NOMO-1 treated with dmso at 0.1 percent for 144 hours (cell line): ENCODE measurements around the gene ZBTB38.

Experiments used
- DNase-seq: peaks from one replicate; lab custom pipeline; 2025; ENCODE audit not compliant: unreplicated experiment; lab: John Stamatoyannopoulos, UW

Gene ZBTB38, protein sequence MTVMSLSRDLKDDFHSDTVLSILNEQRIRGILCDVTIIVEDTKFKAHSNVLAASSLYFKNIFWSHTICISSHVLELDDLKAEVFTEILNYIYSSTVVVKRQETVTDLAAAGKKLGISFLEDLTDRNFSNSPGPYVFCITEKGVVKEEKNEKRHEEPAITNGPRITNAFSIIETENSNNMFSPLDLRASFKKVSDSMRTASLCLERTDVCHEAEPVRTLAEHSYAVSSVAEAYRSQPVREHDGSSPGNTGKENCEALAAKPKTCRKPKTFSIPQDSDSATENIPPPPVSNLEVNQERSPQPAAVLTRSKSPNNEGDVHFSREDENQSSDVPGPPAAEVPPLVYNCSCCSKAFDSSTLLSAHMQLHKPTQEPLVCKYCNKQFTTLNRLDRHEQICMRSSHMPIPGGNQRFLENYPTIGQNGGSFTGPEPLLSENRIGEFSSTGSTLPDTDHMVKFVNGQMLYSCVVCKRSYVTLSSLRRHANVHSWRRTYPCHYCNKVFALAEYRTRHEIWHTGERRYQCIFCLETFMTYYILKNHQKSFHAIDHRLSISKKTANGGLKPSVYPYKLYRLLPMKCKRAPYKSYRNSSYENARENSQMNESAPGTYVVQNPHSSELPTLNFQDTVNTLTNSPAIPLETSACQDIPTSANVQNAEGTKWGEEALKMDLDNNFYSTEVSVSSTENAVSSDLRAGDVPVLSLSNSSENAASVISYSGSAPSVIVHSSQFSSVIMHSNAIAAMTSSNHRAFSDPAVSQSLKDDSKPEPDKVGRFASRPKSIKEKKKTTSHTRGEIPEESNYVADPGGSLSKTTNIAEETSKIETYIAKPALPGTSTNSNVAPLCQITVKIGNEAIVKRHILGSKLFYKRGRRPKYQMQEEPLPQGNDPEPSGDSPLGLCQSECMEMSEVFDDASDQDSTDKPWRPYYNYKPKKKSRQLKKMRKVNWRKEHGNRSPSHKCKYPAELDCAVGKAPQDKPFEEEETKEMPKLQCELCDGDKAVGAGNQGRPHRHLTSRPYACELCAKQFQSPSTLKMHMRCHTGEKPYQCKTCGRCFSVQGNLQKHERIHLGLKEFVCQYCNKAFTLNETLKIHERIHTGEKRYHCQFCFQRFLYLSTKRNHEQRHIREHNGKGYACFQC (N-terminal part only)

DNA sequence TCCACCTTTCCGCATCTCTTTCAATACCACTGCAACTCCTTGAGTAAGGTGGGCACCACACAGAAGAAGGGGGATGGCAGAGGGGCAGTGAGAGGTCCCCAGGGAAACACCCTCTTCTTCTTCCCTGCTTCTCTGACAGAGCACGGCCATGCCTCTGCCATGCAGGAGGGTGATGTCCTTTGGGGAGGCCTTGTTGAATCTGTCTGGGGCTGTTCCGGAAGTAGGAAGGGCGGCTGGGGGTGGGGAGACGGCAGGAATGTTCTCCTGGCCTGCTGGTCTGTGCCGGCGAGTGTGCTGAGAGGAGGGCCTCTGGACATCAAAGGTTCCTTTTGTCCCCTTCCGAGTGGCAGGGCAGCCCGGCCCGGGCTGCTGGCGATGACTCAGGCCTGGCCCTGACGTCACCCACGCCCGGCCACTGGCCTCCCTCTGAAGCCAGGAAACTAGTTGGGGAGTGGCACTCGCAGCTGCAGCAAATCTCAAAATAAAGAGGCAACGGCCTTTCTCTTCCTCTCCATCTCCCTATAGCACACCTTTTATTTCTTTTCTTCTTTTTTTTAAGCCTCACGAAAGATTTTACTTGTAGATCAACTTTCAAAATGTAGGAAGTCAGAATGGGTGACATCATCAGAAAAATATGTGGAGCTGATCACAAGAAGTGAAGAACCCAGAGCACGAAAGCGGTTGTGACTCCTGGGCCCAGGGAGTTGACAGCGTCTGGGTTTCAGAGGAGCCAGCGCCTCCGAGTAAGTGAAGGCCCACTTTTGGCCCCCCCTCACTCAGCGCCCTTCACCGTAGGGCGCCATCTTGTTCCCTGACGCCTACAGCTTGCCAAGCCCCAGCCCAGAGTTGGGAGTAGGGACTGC, at the start of gene ZBTB38:
TSS of gene ZBTB38 (plus strand) at position 443 of the 863 bp plus-strand sequence. CDS start 73,885 bp downstream, outside the sequence.
- peak; percentile 80 for DNase-seq

GRCh38 chr3:141320399-141321108, 47.8 kb upstream of the ZBTB38 start:
- no peak for DNase-seq

DNA sequence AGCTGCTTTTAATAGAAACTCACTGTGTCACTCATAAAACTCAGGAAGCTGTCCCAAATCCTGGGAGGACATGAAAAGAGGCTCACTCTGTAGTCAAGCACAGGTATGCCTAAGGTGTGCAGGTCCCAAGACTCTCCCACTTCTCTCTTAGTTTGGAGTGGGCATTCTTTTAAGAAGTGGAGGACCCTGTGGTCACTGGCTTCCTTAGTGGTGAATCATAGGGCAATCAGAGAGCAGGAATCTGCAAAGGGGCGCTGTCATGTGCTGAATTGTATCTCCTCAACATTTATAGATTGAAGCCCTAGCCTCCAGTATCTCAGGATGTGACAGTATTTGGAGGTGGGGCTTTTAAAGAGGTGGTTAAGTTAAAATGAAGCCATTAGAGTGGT, 47.2 kb upstream of the ZBTB38 start:
- no peak for DNase-seq

DNA sequence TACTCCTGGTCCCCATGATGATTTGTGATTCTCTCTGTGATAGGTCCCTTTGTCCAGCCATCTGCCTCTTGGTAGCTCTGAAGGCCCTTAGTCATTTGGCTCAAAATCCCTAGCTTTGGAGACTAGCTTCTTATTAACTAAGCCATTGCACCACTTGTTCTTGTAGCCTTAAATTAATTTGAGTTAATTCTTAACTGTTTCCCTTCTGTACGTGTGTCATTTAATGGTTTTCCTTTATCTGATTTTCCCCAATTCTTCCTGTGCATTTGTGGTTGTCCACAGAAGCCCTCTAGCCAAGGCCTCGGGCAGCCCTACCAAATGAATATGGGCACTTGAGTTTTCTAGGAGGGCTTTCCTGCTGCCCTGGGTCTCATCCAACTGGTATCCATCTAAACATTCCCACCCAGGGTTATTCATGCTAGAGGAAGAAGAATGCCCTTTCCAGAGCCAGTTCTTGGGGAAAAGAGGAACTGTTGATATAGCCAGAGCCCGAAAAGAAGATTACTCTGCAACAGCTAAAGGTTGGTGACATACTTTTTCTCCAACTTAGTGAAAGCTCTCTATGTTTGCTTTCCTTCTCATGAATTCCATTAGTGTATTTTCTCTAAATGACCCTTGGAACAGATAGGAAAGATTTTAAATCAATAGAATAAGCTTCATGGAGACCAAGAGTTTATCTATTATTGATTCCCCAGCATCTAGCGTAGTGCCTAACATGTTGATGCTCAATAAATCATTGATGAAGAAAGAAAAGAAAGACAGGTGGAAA, 44.2 kb upstream of the ZBTB38 start:
- no peak for DNase-seq

- no peak for DNase-seq
Observed at GRCh38 chr3:141326123-141326522, 42.2 kb upstream of the ZBTB38 start.

DNA sequence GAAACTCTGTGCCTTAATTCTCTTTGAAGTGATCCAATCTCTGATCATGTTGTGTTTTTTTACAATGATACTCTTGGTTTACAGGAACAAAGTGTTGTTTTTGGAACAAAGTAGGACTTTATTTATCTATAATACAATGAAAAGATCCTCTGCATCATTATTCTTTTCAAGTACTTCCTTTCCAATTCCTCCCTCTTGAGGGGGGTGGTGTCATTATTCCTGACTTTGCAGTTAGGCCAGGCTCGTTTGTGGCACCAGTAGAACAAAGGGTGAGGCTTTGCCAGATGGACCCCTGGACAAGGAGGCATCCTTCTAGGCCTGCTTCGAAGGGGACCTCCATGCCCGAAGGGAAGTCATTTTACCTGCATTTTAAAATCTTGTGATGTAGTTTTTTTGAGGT, 41.7 kb upstream of the ZBTB38 start:
- no peak for DNase-seq

- no peak for DNase-seq
Observed at GRCh38 chr3:141328286-141329166, 39.8 kb upstream of the ZBTB38 start.

DNA sequence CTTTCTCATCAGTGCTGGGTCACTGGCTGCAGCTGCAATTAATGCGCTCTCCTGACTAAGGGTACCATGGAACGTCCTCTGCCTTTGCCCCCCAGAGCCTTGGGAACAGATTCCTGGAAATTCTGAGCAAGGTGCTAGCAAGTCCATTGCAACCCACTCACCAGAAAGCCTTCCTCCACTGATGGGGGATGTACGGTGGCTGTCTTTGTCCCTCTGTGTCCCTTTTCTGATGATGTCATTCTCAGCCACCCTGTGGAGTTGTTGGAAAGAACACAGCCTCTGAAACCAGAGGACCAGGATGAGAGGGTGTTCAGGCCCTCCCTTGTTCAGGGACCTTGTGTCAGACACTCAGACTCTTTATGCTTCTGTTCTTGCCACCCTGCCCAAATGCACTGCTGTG, 38.1 kb upstream of the ZBTB38 start:
- DNase-seq = no peak

- no peak for DNase-seq
Observed at GRCh38 chr3:141330718-141331376, 37.5 kb upstream of the ZBTB38 start.

- DNase-seq = no peak
Observed at GRCh38 chr3:141331377-141332318, 36.7 kb upstream of the ZBTB38 start.

- DNase-seq = no peak
Observed at GRCh38 chr3:141332416-141332815, 35.9 kb upstream of the ZBTB38 start.

DNA sequence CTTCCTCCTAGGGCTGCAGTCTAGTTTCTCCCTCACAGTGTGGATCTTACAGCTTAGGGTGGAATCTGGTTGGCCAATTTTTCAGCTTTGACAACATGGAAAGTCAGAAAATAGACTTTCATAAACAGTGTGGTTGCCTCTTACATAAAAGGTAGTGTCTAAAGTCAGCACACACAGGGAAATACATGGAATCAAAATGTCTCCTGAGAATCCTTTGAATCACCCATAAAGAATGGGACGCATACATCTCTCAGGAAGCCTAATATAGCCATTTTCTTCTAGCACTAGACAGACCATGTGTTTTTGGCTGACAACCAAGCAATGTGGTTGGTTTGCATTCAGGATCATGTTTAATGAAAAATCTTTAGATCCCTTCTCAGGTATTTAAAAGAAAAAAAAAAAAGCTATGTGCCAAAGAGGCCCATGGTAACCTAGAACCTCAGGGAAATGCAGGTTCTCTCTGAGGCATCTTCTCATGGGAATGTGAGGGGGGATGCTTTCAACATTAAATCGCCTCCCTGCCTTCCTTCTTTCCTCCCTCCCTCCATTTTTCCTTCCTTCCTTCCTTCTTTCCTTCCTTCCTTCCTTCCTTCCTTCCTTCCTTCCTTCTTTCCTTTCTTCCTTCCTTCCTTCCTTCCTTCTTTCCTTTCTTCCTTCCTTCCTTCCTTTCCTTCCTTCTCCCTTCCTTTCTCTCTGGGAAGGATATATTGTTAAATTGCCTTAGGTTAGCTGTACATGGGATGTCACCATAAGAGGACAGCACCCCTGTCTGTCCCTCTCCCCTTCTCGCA, 34.3 kb upstream of the ZBTB38 start:
- no peak for DNase-seq

- no peak for DNase-seq
Observed at GRCh38 chr3:141334627-141335250, 33.6 kb upstream of the ZBTB38 start.

DNA sequence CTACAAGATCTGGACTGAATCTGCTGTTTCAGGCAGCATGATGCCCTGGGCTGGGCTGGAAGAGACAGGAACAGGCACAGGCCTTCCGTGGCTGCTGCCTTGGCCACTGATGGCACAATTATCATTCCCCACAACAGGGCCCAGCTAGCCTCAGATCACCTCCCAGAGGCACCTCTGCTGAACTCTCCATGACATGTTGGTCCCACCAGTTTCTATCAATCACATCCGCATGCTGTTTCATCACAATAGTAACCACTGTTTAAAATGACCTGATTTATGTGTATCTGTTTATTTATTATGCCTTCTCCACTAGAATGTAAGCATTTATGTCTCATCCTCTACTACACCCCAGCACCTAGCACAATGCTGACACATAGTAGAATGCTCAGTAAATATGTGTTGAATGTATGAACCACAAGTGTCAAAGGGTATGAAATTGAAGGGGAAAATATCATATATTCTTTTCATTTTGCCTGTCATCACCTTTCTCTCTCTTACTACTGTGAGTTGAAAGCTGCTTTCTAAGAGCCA, 32.7 kb upstream of the ZBTB38 start:
- no peak for DNase-seq
